ENCODE results near the gene SORCS2.

Gene SORCS2

GRCh38 chr4:7587433-7588405 is 395.4 kb downstream of the SORCS2 start:
- TF ChIP-seq GATA2 (IDR thresholded peaks at IDR 0.05; ENCODE audit: low read depth, low read length) (no peak), GATA3 (IDR thresholded peaks at IDR 0.05; ENCODE audit: low read depth, low read length) (no peak)

- TF ChIP-seq GATA3 (IDR thresholded peaks at IDR 0.05; ENCODE audit: low read depth, low read length) = no peak
- no peak for TF ChIP-seq GATA2 (IDR thresholded peaks at IDR 0.05; ENCODE audit: low read depth, low read length)
Measured at GRCh38 chr4:7590189-7590588, 397.9 kb downstream of the SORCS2 start.

GRCh38 chr4:7590899-7591298 is 398.6 kb downstream of the SORCS2 start:
- TF ChIP-seq GATA3 (IDR thresholded peaks at IDR 0.05; ENCODE audit: low read depth, low read length) (no peak), GATA2 (IDR thresholded peaks at IDR 0.05; ENCODE audit: low read depth, low read length) (no peak)

GRCh38 chr4:7591409-7592053 is 399.2 kb downstream of the SORCS2 start:
- TF ChIP-seq GATA3 (IDR thresholded peaks at IDR 0.05; ENCODE audit: low read depth, low read length) (no peak), GATA2 (IDR thresholded peaks at IDR 0.05; ENCODE audit: low read depth, low read length) (no peak)

- TF ChIP-seq GATA2 (IDR thresholded peaks at IDR 0.05; ENCODE audit: low read depth, low read length) (no peak), GATA3 (IDR thresholded peaks at IDR 0.05; ENCODE audit: low read depth, low read length) (no peak)
Measured at GRCh38 chr4:7593646-7594412, 401.5 kb downstream of the SORCS2 start.

GRCh38 chr4:7595934-7596461 is 403.7 kb downstream of the SORCS2 start:
- TF ChIP-seq GATA2 (IDR thresholded peaks at IDR 0.05; ENCODE audit: low read depth, low read length) = no peak
- no peak for TF ChIP-seq GATA3 (IDR thresholded peaks at IDR 0.05; ENCODE audit: low read depth, low read length)

GRCh38 chr4:7596918-7597606 is 404.7 kb downstream of the SORCS2 start:
- TF ChIP-seq GATA2 (IDR thresholded peaks at IDR 0.05; ENCODE audit: low read depth, low read length) = no peak

GRCh38 chr4:7598939-7599790 is 406.8 kb downstream of the SORCS2 start:
- TF ChIP-seq GATA2 (IDR thresholded peaks at IDR 0.05; ENCODE audit: low read depth, low read length) (no peak), GATA3 (IDR thresholded peaks at IDR 0.05; ENCODE audit: low read depth, low read length) (no peak)

GRCh38 chr4:7600247-7600646 is 407.9 kb downstream of the SORCS2 start:
- TF ChIP-seq GATA2 (IDR thresholded peaks at IDR 0.05; ENCODE audit: low read depth, low read length) = no peak

GRCh38 chr4:7607156-7607910 is 415.0 kb downstream of the SORCS2 start:
- TF ChIP-seq GATA3 (IDR thresholded peaks at IDR 0.05; ENCODE audit: low read depth, low read length) (no peak), GATA2 (IDR thresholded peaks at IDR 0.05; ENCODE audit: low read depth, low read length) (no peak)

- no peak for TF ChIP-seq GATA3 (IDR thresholded peaks at IDR 0.05; ENCODE audit: low read depth, low read length)
- TF ChIP-seq GATA2 (IDR thresholded peaks at IDR 0.05; ENCODE audit: low read depth, low read length) = no peak
Measured at GRCh38 chr4:7608046-7608445, 415.7 kb downstream of the SORCS2 start.

GRCh38 chr4:7609316-7609715 is 417.0 kb downstream of the SORCS2 start:
- TF ChIP-seq GATA3 (IDR thresholded peaks at IDR 0.05; ENCODE audit: low read depth, low read length) = no peak
- no peak for TF ChIP-seq GATA2 (IDR thresholded peaks at IDR 0.05; ENCODE audit: low read depth, low read length)

All from SH-SY5Y (cell line).